Measurements from ENCODE around the gene CIZ1. TPM values are rescaled to one million over a fixed set of nuclear protein-coding genes. Genes with fewer than 3 reads are reported as not detected.
A peak's percentile ranks its signal among the peaks of the same experiment; 100 is the strongest.

CIZ1 gene
- polyA plus RNA-seq, 1 of the 3 experiments (the other 2 are of a cell fraction) = 37.0 TPM

GRCh38 chr9:128160603-128160987 is 30.8 kb downstream of the CIZ1 start (continued):
- TF ChIP-seq ZBTB33 (IDR thresholded peaks at IDR 0.05; ENCODE audit: borderline replicate concordance, low read depth) (no peak), RCOR1 (IDR thresholded peaks at IDR 0.05; ENCODE audit: low read length) (no peak), POLR2AphosphoS5 (IDR thresholded peaks at IDR 0.05; ENCODE audit: low read depth, low read length) (no peak)

- H2AFZ ChIP-seq (ENCODE audit: low read depth) = peak within 1 kb of the TSS; percentile 92
- H3K4me1 ChIP-seq (ENCODE audit: control insufficient read depth in 1 of 2, insufficient read depth in 2 of 2, low read depth in 1 of 2, low read length in 1 of 2) = peaks cover 0 to 12% of the 10 kb centered on the region in 2 experiments; a peak in 2 of 4 replicates
- H3K9me3 ChIP-seq = no peaks in the 10 kb centered on the region
- peak within 1 kb of the TSS; percentile 81 for H3K9ac ChIP-seq
- H3K79me2 ChIP-seq (ENCODE audit: insufficient read depth) = peaks cover 11% of the 10 kb centered on the region
- H3K27ac ChIP-seq (ENCODE audit: low read depth in 2 of 2, low read length in 1 of 2) = peak within 1 kb of the TSS; percentile 39 to 81; a peak in 3 of 4 replicates
- no peaks in the 10 kb centered on the region for H3F3A ChIP-seq (replicated peaks; ENCODE audit: insufficient read depth)
- DNase-seq = peak; percentile 100
- no peaks in the 10 kb centered on the region for H3K27me3 ChIP-seq (ENCODE audit: insufficient read depth)
- POLR2A ChIA-PET = interaction anchor here (1.0 to 1.7 kb wide), 2 partner anchors 14 to 31 kb away, joined by 3 to 5 read pairs; partner anchors contain the start of gene CIZ1
- WGBS (ENCODE audit: low lambda C conversion rate) = 1% methylated on average over 35 of the region's 77 CpGs
- peak within 1 kb of the TSS; percentile 97 for H3K4me2 ChIP-seq
- TF ChIP-seq JUND (IDR thresholded peaks at IDR 0.05) (no peak), SIN3A (IDR thresholded peaks at IDR 0.05; ENCODE audit: borderline replicate concordance, low read depth, low read length) (peak; percentile 81; the same call in 1 of the 2 replicates), TAF1 (IDR thresholded peaks at IDR 0.05; ENCODE audit: borderline replicate concordance, low read depth, low read length) (peak; percentile 27), CHD2 (IDR thresholded peaks at IDR 0.05; ENCODE audit: low read length, partially characterized antibody) (peak; percentile 19), REST (IDR thresholded peaks at IDR 0.05; ENCODE audit: low read depth, low read length) (0 out of 2 replicates have a peak, but pooled peaks have one; percentile 30), ZBTB33 (IDR thresholded peaks at IDR 0.05; ENCODE audit: borderline replicate concordance, low read depth) (no peak), MEF2A (IDR thresholded peaks at IDR 0.05; ENCODE audit: borderline replicate concordance, low read depth) (no peak), FOXJ3 (CRISPR knock-in tag; IDR thresholded peaks at IDR 0.05) (no peak), CTCF (IDR thresholded peaks at IDR 0.05) (no peak), RFX5 (IDR thresholded peaks at IDR 0.05; ENCODE audit: low read length) (no peak), ELF1 (IDR thresholded peaks at IDR 0.05) (0 out of 2 replicates have a peak, but pooled peaks have one; percentile 23), RXRA (IDR thresholded peaks at IDR 0.05; ENCODE audit: borderline replicate concordance, low read depth) (no peak), POLR2AphosphoS5 (IDR thresholded peaks at IDR 0.05; ENCODE audit: low read depth, low read length) (peak; percentile 86), MAX (IDR thresholded peaks at IDR 0.05; ENCODE audit: low read depth) (peak; percentile 42; the same call in 1 of the 2 replicates), RAD21 (IDR thresholded peaks at IDR 0.05; ENCODE audit: low read length) (no peak), GABPA (IDR thresholded peaks at IDR 0.05; ENCODE audit: low read depth) (peak; percentile 56; the same call in 1 of the 2 replicates)
- H3K36me3 ChIP-seq (replicated peaks in 1 of 2; ENCODE audit: control insufficient read depth in 1 of 2, insufficient read depth in 2 of 2, low read length in 1 of 2) = peaks cover 0 to 21% of the 10 kb centered on the region in 2 experiments
- no peaks in the 10 kb centered on the region for H4K20me1 ChIP-seq (ENCODE audit: insufficient read depth)
- peak within 1 kb of the TSS; percentile 73 to 93 for H3K4me3 ChIP-seq (ENCODE audit: low read depth in 2 of 2, low read length in 1 of 2)
- H3K9me2 ChIP-seq = no peaks in the 10 kb centered on the region
- CTCF ChIA-PET = interaction anchor here (3.2 to 6.2 kb wide), 2 partner anchors 31 to 42 kb away, joined by 16 to 27 read pairs; partner anchors contain the start of gene CIZ1
Measured at GRCh38 chr9:128159784-128160602, 31.4 kb downstream of the CIZ1 start, which contains the start of gene BBLN. BBLN (plus strand) TSS chr9:128160265; CDS start chr9:128160408, 143 bp downstream.

All from SK-N-SH (cell line).